Vagina (tissue), 2 donors: ENCODE results near the gene LMOD1.

ENCODE experiments used
- CTCF ChIP-seq, 3 experiments: fragments of 450-650 bp in 2 of 3; fragments of 200-600 bp in 1 of 3; sonication (generic) in 1 of 3; IDR thresholded peaks; one replicate each; pipeline ENCODE4 v1.5.1; 2017 to 2019; ENCODE audit warnings: antibody characterized with exemption in 3 of 3, mild to moderate bottlenecking in 2 of 3, moderate library complexity in 2 of 3
- POLR2A ChIP-seq, 2 donors: fragments of 450-650 bp; IDR thresholded peaks; one replicate each; pipeline ENCODE4 v1.6.1; 2017; ENCODE audit warnings: antibody characterized with exemption in 2 of 2, mild to moderate bottlenecking in 2 of 2, moderate library complexity in 2 of 2

DNA sequence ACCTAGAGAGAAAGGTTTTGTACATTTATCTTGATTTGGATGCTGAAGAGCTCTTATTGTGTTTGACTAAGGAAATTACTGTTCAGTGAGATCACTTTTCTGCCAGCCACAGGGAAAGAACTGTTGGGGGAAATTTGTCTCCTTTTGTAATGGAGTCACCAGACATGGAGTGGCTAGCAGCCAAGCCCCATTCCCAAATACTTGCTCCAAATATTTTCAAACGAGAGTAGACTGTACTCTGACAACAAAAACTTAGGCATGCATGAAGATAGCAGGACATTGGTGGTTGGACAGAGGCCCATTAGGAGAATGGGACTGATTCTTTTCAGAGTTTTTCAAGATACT lies 96.3 kb downstream of the LMOD1 start:
- TF ChIP-seq POLR2A (IDR thresholded peaks at IDR 0.05) = no peak
- no peak for TF ChIP-seq CTCF (IDR thresholded peaks at IDR 0.05)
